ENCODE data around the gene AKNAD1.
"Not testable (repeated sequence)": the region's sequence is repeated elsewhere in the genome, so short reads cannot be mapped to it uniquely, and the experiment has no call there.

The AKNAD1 gene

DNA sequence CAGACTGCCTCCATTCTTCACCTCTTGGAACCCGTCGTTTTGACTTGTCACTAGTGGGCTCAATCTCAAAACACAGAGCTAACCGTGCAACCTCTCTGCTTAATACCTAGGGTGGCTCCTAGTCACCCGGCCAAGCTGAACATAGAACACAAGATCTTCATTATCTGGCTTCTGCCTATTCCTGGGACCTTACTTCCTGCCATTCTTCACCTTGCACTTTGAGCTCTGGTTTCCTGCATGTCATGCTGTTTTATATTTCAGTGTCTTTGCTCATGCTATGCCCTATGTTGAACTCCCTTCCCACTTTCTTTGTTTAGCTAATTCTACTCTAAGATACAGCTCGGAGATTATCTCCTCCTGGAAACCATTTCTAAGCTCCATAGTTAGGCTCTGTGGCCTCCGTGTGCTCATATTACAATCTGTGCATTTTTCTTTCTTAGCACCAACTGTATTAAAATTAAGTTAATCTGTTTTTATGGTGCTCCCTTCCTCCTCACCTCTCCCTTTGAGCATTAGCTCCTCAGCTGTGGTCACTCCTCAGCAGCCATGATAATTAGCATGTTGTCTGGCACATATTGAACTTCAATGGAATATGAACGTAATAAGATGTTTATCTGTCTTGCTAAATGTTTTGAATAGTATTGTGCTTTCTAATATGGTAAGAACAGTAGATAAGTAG is 33.0 kb upstream of the AKNAD1 start:
- H3K4me3 ChIP-seq (ENCODE audit: low read depth, low read length): no peak overlapping the region
- TF ChIP-seq, protein P1, sequence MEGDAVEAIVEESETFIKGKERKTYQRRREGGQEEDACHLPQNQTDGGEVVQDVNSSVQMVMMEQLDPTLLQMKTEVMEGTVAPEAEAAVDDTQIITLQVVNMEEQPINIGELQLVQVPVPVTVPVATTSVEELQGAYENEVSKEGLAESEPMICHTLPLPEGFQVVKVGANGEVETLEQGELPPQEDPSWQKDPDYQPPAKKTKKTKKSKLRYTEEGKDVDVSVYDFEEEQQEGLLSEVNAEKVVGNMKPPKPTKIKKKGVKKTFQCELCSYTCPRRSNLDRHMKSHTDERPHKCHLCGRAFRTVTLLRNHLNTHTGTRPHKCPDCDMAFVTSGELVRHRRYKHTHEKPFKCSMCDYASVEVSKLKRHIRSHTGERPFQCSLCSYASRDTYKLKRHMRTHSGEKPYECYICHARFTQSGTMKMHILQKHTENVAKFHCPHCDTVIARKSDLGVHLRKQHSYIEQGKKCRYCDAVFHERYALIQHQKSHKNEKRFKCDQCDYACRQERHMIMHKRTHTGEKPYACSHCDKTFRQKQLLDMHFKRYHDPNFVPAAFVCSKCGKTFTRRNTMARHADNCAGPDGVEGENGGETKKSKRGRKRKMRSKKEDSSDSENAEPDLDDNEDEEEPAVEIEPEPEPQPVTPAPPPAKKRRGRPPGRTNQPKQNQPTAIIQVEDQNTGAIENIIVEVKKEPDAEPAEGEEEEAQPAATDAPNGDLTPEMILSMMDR (IDR thresholded peaks at IDR 0.05; ENCODE audit: low read depth, low read length): no peak

DNA sequence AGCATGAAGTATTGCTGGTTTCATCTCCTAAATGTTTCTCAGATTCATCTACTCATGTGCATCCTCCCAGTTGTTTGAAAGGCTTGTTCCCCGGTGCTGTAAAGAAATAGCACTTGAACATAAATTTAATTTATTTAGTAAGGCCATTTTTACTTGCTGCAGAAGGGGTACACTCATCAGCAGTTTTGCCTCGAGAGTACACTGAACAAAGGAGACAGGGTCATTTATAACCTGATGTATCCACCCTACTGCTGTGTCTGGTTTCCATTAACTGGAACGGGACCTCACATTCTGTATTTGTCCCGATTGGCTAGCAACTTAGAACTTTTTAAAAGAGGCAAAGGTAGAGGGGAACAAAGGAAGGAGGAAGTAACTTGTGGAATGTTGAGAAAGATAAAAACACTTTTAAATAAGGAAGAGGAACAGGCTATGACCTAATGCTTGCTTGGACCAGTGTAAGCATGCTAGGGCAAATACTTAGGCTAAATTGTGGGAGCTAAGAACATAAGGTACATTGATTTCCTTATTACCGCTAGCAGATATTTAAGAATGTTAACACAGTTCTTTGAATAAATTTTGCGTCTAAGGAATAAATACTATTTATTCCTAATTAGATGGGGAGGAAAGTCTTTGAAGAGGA is 32.2 kb upstream of the AKNAD1 start:
- H3K4me3 ChIP-seq (ENCODE audit: low read depth, low read length): not testable (repeated sequence)

DNA sequence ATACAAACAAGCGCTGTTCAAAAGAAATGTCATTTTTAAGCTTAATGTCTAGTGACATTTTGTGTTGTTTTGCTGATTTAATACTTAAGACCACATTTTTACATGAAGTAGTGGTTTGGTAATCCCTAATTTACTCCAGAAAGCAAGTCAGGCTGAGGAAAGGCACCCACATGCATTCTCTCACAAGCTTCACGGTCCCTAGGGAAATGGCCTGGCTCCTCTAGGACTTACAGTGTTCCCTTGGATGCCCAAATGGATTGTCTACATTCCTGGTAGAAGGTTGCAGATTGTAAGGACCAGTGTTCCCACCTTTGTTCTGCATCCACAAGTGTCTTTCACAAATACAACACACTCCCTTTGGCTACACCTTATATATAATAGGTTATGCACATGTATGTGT is 29.4 kb upstream of the AKNAD1 start:
- TF ChIP-seq, protein P1 (IDR thresholded peaks at IDR 0.05; ENCODE audit: low read depth, low read length): no peak
- no peak overlapping the region for H3K4me3 ChIP-seq (ENCODE audit: low read depth, low read length)

DNA sequence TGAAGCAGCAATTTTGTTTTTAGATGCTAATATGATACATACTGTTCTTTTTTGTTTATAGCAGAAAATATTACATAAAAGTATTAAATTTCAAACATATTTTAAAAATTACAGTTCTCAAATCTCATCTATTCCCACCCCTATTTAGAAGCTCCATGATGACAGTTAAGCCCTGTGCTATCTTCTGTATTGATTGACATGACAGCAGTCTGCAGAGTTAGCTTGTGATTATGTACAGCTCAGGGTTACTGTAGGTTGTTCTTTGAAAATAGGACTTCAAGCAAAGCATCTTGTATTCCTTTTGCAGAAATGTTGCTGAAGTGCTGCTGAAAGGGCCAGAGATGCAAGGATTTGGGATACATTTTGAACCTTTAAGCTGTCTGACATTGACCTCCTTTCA is 28.1 kb upstream of the AKNAD1 start:
- no peak overlapping the region for H3K4me3 ChIP-seq (ENCODE audit: low read depth, low read length)
- TF ChIP-seq, protein P1 (IDR thresholded peaks at IDR 0.05; ENCODE audit: low read depth, low read length): no peak

DNA sequence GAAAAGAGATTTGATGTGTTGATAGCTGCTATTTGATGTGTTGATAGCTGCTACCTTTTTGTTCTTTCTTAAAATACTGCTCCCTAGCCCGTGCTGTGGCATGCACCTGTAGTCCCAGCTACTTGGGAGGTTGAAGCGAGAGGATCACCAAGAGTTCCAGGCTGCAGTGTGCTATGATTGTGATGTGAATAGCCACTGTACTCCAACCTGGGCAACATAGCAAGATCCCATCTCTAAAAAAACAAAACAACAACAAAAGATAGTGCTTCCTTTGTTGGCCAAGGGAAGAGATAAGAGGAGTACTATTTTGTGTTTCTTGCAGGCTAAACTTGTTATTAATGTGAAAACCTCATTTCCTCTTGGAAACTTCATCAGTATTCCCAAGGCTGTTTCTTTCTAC is 25.9 kb upstream of the AKNAD1 start:
- no peak overlapping the region for H3K4me3 ChIP-seq (ENCODE audit: low read depth, low read length)
- TF ChIP-seq, protein P1 (IDR thresholded peaks at IDR 0.05; ENCODE audit: low read depth, low read length): no peak

DNA sequence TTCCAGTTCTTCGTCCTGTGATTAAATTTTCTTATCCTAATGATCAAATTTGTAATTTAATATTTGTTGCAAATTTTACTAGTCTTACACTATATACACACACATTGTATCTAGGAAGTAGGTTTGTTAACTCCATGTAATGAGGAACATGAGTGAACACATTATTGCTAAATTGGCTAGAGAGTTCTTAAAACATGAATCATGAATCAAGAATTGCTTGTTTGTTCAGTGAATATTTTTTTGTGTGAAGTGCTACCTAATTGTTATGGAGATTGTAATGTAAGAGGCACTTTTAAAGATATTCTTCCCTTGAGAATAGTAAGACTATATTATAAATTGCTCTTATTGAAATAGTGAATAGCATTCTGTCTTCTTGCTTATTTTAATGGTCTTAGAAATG is 24.5 kb upstream of the AKNAD1 start:
- no peak overlapping the region for H3K4me3 ChIP-seq (ENCODE audit: low read depth, low read length)

DNA sequence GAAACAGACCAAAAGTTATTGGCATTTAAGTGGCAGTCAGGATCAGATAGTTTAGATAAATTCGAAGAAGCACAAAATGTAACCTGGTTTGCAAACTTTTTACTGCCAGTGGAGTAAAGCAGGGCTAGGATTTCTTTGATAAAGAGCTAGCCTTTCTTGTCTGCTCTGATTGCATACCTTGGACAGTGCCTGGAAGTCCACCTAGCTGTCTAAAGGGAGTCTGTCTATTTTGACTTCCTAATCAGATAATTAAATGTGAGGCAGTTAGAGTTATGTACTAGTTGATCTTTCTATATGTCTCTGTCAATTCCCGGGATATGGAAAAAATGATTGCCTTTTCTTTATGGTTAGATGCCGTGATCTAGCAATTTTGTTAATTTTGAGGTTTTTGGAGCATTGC is 24.0 kb upstream of the AKNAD1 start:
- no peak overlapping the region for H3K4me3 ChIP-seq (ENCODE audit: low read depth, low read length)
- TF ChIP-seq, protein P1 (IDR thresholded peaks at IDR 0.05; ENCODE audit: low read depth, low read length): no peak

More for the DNA sequence above, 24.5 kb upstream of the AKNAD1 start:
- TF ChIP-seq, protein P1 (IDR thresholded peaks at IDR 0.05; ENCODE audit: low read depth, low read length): no peak

All from WI38 (cell line).